Hematopoietic multipotent progenitor cell treated with erythropoietin and hydrocortisone succinate and interleukin-3 and kit ligand, for 6 days (in vitro differentiated cells): ENCODE data around the gene NAP1L5.

Experiments used
- DNase-seq: peaks from one replicate; pipeline ENCODE4 v3.0.0-alpha.2; 2015

Gene NAP1L5

GRCh38 chr4:88697588-88698329, at the start of gene NAP1L5:
TSS of gene NAP1L5 (minus strand) at chr4:88697829. CDS start at chr4:88697754, 75 bp downstream.
- DNase-seq: peak; percentile 72

- no peak for DNase-seq
Observed at GRCh38 chr4:88747351-88747750, 49.7 kb upstream of the NAP1L5 start.

GRCh38 chr4:88746206-88746605, 48.6 kb upstream of the NAP1L5 start:
- no peak for DNase-seq

- no peak for DNase-seq
Observed at GRCh38 chr4:88745581-88746163, 48.0 kb upstream of the NAP1L5 start.

- DNase-seq: no peak
Observed at GRCh38 chr4:88745175-88745574, 47.5 kb upstream of the NAP1L5 start.

GRCh38 chr4:88744609-88745008, 47.0 kb upstream of the NAP1L5 start:
- no peak for DNase-seq

GRCh38 chr4:88743696-88744095, 46.1 kb upstream of the NAP1L5 start:
- DNase-seq: no peak

GRCh38 chr4:88742561-88742960, 44.9 kb upstream of the NAP1L5 start:
- DNase-seq: no peak

GRCh38 chr4:88738180-88738579, 40.6 kb upstream of the NAP1L5 start:
- no peak for DNase-seq

- DNase-seq: no peak
Observed at GRCh38 chr4:88737307-88737941, 39.8 kb upstream of the NAP1L5 start.

GRCh38 chr4:88736264-88736663, 38.6 kb upstream of the NAP1L5 start:
- no peak for DNase-seq

GRCh38 chr4:88735564-88735963, 37.9 kb upstream of the NAP1L5 start:
- DNase-seq: no peak

GRCh38 chr4:88734403-88734949, 36.8 kb upstream of the NAP1L5 start:
- no peak for DNase-seq

- DNase-seq: no peak
Observed at GRCh38 chr4:88732714-88733368, 35.2 kb upstream of the NAP1L5 start.

- no peak for DNase-seq
Observed at GRCh38 chr4:88731381-88731780, 33.8 kb upstream of the NAP1L5 start.

GRCh38 chr4:88730811-88731210, 33.2 kb upstream of the NAP1L5 start:
- peak; percentile 41 for DNase-seq

- peak; percentile 56 for DNase-seq
Observed at GRCh38 chr4:88729146-88729760, 31.6 kb upstream of the NAP1L5 start.

GRCh38 chr4:88728146-88728545, 30.5 kb upstream of the NAP1L5 start:
- DNase-seq: no peak

GRCh38 chr4:88725986-88726385, 28.4 kb upstream of the NAP1L5 start:
- no peak for DNase-seq

- DNase-seq: no peak
Observed at GRCh38 chr4:88725143-88725542, 27.5 kb upstream of the NAP1L5 start.

GRCh38 chr4:88724406-88724805, 26.8 kb upstream of the NAP1L5 start:
- DNase-seq: no peak

GRCh38 chr4:88722828-88723227, 25.2 kb upstream of the NAP1L5 start:
- no peak for DNase-seq

GRCh38 chr4:88722276-88722780, 24.7 kb upstream of the NAP1L5 start:
- no peak for DNase-seq
